Fibroblast of the conjunctiva (primary cell): Measurements from ENCODE around the gene FETUB.
"Not testable (repeated sequence)": the region's sequence is repeated elsewhere in the genome, so short reads cannot be mapped to it uniquely, and the experiment has no call there.

Source experiments
- DNase-seq: peaks from one replicate; pipeline ENCODE4 v3.0.0-alpha.2; 2010; ENCODE audit warnings: low read depth

The FETUB gene

GRCh38 chr3:186613637-186614265 lies 26.4 kb upstream of the FETUB start:
- no peak for DNase-seq

GRCh38 chr3:186614266-186614596 lies 26.0 kb upstream of the FETUB start:
- DNase-seq = no peak

- DNase-seq = peak; percentile 51
Measured at GRCh38 chr3:186614597-186615483, 25.4 kb upstream of the FETUB start.

- DNase-seq = no peak
Measured at GRCh38 chr3:186616299-186616617, 23.9 kb upstream of the FETUB start.

- peak; percentile 95 for DNase-seq
Measured at GRCh38 chr3:186617036-186617946, 22.9 kb upstream of the FETUB start.

GRCh38 chr3:186618318-186618938 lies 21.8 kb upstream of the FETUB start:
- no peak for DNase-seq

- DNase-seq = no peak
Measured at GRCh38 chr3:186619787-186620212, 20.4 kb upstream of the FETUB start.

- no peak for DNase-seq
Measured at GRCh38 chr3:186620213-186621092, 19.7 kb upstream of the FETUB start.

- no peak for DNase-seq
Measured at GRCh38 chr3:186621894-186622650, 18.1 kb upstream of the FETUB start.

GRCh38 chr3:186622651-186623310 lies 17.4 kb upstream of the FETUB start:
- no peak for DNase-seq

GRCh38 chr3:186624598-186624997 lies 15.6 kb upstream of the FETUB start:
- no peak for DNase-seq

- DNase-seq = no peak
Measured at GRCh38 chr3:186625600-186626042, 14.6 kb upstream of the FETUB start.

- no peak for DNase-seq
Measured at GRCh38 chr3:186626254-186626847, 13.8 kb upstream of the FETUB start.

- no peak for DNase-seq
Measured at GRCh38 chr3:186627852-186628414, 12.3 kb upstream of the FETUB start.

- no peak for DNase-seq
Measured at GRCh38 chr3:186628756-186629155, 11.4 kb upstream of the FETUB start.

- no peak for DNase-seq
Measured at GRCh38 chr3:186630950-186631641, 9.1 kb upstream of the FETUB start.

- DNase-seq = no peak
Measured at GRCh38 chr3:186633481-186633880, 6.7 kb upstream of the FETUB start.

- DNase-seq = not testable (repeated sequence)
Measured at GRCh38 chr3:186634207-186634606, 6.0 kb upstream of the FETUB start.
